Activated T-helper 1 cell treated with anti-CD3 and anti-CD28 coated beads, Interleukin-2, amount 50 U/mL, for 16 hours (primary cell): ENCODE data around the gene CPLX3.
A peak's percentile ranks its signal among the peaks of the same experiment; 100 is the strongest.
"Not testable (repeated sequence)": the region's sequence is repeated elsewhere in the genome, so short reads cannot be mapped to it uniquely, and the experiment has no call there.

Source experiments
- DNase-seq, 2 donors: peaks; one replicate each; pipeline ENCODE4 v3.0.0-alpha.2; 2020; ENCODE audit warnings: low read depth in 1 of 2, low spot score in 1 of 2

CPLX3 gene

DNA sequence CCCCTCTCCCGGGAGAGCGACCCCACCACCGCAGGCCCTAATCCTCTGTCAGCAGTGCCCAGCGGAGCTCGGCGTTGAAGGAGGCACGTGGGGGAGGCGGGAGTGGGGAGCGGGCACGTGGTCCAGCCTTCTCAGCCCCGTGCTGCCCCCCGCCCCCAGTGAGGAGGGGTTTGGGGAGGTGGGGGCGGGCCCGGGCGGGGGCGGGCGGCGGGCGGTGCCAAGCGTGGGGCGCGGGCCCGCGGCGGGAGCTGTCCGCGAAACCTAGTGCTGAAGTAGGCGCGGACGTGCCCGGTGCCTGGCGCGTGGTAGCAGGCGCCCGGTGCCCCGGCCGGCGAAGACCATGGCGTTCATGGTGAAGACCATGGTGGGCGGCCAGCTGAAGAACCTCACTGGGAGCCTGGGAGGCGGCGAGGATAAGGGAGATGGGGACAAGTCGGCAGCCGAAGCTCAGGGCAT, at the start of gene CPLX3:
Gene CPLX3 (plus strand): TSS at position 264 of the 456 bp plus-strand sequence. CDS start 77 bp downstream, at position 341.
- DNase-seq: peak in 1 of 2 donors; percentile 22

- peak in 1 of 2 donors; percentile 42 for DNase-seq
Measured at GRCh38 chr15:74776821-74777768, 49.3 kb upstream of the CPLX3 start.

DNA sequence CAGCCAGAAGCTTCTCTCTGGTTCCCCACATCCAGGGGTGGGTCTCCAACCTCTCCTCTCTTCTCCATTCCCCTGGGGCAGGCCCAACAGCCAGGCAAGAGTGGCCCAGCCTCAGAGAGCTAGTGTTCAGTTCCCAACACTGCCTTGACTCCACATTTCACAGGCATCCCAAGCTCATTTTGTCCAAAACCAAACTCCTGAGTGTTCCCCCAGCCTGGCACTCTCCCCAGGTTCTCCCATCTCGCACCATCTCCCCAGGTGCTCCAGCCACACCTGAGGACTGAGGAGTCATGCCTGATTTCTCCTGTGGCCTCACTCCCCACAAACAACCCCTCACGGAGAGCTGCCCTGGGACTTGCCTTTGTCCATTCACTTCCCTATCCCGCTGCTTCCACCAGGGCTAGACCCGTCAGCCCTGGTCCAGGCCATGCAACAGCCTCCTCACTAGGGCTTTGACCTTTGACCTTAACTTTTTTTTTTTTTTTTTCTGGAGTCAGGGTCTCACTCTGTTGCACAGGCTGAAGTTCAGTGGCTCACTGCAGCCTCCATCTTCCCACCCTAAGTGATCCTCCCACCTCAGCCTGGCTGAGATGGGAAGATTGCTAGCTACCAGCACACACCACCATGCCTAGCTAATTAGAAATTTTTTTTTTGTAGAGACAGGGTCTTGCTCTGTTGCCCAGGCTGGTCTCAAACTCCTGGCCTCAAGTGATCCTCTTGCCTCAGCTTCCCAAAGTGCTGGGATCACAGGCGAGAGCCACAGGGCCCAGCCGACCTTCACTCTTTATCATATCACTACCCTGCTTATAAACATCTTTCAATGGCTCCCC, 48.4 kb upstream of the CPLX3 start:
- no peak for DNase-seq

DNA sequence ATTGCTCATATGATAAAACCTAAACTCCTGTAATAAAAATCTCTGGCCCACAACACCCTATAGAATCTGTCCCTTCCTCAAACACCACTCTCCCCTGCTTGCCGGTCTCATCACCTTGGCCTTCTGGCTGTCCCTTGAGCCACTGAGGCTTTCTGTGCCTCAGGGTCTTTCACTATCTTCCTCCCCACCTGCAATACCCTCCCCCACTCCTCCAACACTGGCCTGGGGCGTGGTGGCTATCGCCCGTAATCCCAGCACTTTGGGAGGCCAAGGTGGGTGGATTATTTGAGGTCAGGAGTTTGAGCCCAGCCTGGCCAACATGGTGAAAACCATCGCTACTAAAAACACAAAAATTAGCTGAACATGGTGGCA, 47.8 kb upstream of the CPLX3 start:
- DNase-seq: no peak

- DNase-seq: no peak
Measured at GRCh38 chr15:74779162-74779648, 47.2 kb upstream of the CPLX3 start.

DNA sequence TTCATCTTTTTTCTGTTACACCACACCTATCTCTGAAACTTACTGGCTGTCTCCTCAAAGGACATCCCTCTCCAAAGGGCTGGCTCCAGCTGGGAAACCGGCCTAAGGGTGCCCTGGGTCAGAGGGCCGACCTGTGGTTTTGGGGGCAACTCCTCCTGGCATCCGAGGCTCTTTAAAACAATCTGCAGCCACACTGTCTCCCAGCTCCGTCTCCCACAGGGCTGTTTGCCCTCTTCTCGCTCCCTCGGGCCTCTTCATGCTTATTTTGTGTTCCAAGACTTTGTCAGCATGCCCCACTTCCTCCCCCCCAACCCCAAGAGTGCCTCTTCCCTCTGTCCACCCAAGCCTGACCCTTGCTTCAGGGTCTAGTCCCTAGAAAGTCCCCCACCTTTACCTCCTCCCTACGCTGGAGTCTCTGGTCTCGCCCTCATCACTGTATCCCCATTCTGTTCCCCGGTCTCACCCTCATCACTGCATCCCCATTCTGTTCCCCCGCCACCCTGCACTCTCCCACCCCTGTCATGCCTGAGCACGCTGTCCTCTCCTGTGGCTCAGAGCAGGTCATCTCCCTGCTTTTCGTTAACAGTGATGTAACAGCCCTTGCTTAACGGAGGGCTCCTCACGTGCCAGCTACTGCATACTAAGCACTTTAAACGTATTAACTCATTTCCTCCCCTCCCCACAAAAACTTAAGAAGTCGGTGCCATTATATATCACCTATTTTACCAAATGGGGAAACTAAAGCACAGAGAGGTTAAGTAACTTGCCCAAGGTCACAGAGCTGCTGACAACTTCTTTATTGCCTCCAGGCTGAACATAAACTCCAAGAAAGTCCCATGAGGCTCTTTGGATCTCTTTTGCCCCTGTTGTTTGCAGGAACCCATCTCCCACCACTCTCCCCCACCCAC, 45.6 kb upstream of the CPLX3 start:
- DNase-seq: no peak

- peak; percentile 45 to 75 for DNase-seq
Measured at GRCh38 chr15:74781431-74782258, 44.8 kb upstream of the CPLX3 start, which contains the start of gene CSK. TSS of gene CSK (plus strand) at chr15:74782080. CDS start at chr15:74798298, 16,218 bp downstream.

DNA sequence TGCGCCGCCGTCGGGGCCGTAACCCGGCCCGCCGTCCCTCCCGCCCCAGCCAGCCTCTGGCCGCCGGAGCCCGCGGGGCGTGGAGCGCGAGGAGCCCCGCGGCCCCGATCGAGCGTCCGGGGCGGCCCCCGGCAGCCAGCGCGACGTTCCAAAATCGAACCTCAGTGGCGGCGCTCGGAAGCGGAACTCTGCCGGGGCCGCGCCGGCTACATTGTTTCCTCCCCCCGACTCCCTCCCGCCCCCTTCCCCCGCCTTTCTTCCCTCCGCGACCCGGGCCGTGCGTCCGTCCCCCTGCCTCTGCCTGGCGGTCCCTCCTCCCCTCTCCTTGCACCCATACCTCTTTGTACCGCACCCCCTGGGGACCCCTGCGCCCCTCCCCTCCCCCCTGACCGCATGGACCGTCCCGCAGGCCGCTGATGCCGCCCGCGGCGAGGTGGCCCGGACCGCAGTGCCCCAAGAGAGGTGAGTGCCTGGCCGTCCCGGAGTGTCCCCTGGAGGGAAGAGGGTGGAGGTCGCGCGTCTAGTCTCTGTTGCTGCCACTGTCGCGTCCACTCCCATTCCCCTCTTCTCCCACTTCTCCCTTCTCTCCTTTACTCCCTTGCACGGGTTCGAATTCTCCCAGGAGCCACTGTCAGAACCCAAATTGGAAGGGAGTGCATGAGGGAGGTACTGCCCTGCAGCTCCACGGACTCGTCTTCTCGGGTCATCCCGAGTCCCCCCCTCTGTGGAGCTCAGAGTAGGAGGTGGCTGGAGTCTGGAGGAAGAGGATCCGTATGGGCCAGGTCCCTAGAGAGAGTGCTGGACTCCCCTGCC, 44.0 kb upstream of the CPLX3 start:
- DNase-seq: peak; percentile 43 to 55

- no peak for DNase-seq
Measured at GRCh38 chr15:74783072-74783807, 43.2 kb upstream of the CPLX3 start.

DNA sequence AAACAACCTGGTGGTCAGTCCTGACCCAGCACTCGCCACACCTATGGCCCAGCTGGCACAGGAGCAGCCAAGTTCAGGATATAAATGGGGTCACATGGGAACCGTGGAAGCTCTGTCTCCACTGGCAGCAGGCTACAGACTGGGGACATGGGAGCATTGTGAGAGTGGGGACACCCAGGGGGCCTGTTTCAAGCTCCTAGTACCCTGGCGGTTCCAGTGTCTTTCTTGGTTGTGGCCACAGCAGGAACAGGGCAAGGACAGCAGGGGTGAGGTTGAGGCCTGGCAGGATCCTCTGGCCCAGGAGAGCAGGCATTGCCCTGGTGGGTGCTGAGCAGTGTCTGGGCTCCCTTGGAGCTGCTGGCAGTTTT, 42.6 kb upstream of the CPLX3 start:
- DNase-seq: no peak

GRCh38 chr15:74784426-74785193, 41.8 kb upstream of the CPLX3 start:
- no peak for DNase-seq

- DNase-seq: no peak
Measured at GRCh38 chr15:74785194-74786032, 41.0 kb upstream of the CPLX3 start.

- DNase-seq: not testable (repeated sequence)
Measured at GRCh38 chr15:74786081-74786480, 40.3 kb upstream of the CPLX3 start.

GRCh38 chr15:74786551-74787165, 39.8 kb upstream of the CPLX3 start:
- no peak for DNase-seq

DNA sequence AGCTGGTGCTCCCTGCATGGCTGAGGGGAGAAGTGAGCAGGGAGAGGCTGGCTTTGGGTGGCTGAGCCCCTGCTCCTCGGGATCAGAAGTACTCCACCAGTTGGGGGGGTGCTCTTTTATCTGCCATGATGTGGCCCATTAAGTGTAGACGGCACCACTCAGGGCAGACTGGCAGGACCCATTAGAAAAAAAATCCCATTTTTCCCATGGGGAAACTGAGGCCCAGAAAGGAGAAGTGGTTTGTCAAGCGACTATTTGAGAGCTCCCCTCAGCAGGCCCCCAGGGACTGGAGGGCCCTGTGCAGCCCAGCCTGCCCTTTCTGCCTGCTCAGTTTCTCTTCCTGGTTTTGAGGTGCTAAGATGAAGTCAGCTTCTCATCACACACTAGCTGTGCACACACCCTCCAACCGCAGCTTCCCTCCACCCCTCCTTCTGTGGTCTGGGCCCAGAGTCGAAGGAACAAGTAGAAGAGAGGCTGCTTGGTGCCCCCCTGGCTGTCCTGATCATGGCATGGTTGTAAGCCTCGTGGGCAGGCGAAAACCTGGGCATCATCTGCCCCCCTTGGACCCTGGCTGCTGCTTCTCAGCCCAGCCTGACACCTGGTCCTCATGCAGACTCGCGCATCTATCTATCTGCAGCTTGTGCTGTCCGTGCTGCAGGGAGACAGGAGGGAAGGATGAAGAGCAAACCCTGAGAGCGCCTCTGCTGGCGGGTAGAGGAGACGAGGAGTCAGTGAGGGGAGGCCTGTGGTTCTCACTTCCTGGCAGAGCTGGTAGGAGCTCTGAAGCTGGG, 39.0 kb upstream of the CPLX3 start:
- DNase-seq: peak; percentile 71 to 78
